ENCODE measurements around the gene S100A12.

The S100A12 gene

DNA sequence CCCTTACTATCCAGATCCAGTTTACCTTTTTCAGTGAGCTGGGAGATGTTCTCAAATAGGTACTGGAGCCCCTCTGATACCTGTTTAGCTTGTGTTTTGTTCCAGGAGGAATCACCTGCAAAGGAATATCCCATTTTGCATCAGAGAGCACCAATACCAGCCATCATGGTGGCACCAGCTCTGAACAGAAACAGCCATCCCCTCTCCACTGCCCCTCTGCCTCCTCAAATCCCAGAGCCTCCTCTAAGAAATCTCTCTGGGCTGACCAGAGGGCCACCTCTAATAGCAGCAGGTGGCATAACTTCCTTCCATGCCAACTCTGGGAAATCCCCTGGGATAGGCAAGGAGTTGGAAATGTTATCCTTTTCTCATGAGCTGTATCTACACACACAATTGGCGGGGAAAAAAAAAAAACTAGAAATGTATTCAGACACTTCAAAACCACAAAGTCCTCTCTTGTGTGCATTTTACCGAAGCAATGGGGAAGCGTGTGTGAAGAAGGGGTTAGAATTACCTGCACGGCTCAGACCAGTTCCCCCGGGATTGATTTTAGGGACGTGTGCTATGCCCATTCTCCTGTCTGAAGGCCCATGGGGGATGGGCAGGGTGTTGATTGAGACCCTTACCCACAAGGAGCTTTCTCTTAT, 29.2 kb downstream of the S100A12 start:
- H3K4me3 ChIP-seq (replicated peaks; ENCODE audit: low read depth, low read length) = no peak overlapping the region
- no peaks in the 10 kb centered on the region for H3K36me3 ChIP-seq (ENCODE audit: control insufficient read depth, insufficient read depth, low read length)
- H3K27me3 ChIP-seq (replicated peaks; ENCODE audit: control insufficient read depth, insufficient read depth, low read length) = no peaks in the 10 kb centered on the region
- DNase-seq (ENCODE audit: extremely low read depth, insufficient read length) = no peak
- TF ChIP-seq, protein P1, sequence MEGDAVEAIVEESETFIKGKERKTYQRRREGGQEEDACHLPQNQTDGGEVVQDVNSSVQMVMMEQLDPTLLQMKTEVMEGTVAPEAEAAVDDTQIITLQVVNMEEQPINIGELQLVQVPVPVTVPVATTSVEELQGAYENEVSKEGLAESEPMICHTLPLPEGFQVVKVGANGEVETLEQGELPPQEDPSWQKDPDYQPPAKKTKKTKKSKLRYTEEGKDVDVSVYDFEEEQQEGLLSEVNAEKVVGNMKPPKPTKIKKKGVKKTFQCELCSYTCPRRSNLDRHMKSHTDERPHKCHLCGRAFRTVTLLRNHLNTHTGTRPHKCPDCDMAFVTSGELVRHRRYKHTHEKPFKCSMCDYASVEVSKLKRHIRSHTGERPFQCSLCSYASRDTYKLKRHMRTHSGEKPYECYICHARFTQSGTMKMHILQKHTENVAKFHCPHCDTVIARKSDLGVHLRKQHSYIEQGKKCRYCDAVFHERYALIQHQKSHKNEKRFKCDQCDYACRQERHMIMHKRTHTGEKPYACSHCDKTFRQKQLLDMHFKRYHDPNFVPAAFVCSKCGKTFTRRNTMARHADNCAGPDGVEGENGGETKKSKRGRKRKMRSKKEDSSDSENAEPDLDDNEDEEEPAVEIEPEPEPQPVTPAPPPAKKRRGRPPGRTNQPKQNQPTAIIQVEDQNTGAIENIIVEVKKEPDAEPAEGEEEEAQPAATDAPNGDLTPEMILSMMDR (IDR thresholded peaks at IDR 0.05; ENCODE audit: insufficient read depth, low read length, poor library complexity, severe bottlenecking) = no peak

- Histone ChIP-seq H3K4me3 (replicated peaks; ENCODE audit: low read depth, low read length) (no peak overlapping the region), H3K27me3 (replicated peaks; ENCODE audit: control insufficient read depth, insufficient read depth, low read length) (no peaks in the 10 kb centered on the region), H3K36me3 (ENCODE audit: control insufficient read depth, insufficient read depth, low read length) (no peaks in the 10 kb centered on the region)
- TF ChIP-seq, protein P1 (IDR thresholded peaks at IDR 0.05; ENCODE audit: insufficient read depth, low read length, poor library complexity, severe bottlenecking) = no peak
- peak; percentile 56 for DNase-seq (ENCODE audit: extremely low read depth, insufficient read length)
These were observed 30.0 kb downstream of the S100A12 start for GRCh38 chr1:153345187-153346076.

DNA sequence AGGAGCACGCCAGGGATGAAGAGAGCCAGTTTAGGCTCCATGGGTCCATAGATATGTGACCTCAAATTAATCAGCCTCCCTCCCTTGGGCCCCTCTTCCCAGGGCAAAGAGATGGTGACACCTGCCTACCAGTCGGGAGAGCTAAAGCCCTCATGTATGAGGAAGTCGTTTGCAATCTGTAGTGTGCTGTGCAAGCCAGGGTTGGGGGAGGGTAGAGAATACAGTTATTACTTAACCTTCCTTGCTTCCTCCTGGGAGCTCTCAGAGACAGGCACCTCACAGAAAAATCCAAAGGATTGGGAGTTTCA, 30.7 kb downstream of the S100A12 start:
- Histone ChIP-seq H3K4me3 (replicated peaks; ENCODE audit: low read depth, low read length) (no peak overlapping the region), H3K27me3 (replicated peaks; ENCODE audit: control insufficient read depth, insufficient read depth, low read length) (no peaks in the 10 kb centered on the region), H3K36me3 (ENCODE audit: control insufficient read depth, insufficient read depth, low read length) (no peaks in the 10 kb centered on the region)
- TF ChIP-seq, protein P1 (IDR thresholded peaks at IDR 0.05; ENCODE audit: insufficient read depth, low read length, poor library complexity, severe bottlenecking) = no peak
- DNase-seq (ENCODE audit: extremely low read depth, insufficient read length) = no peak

GRCh38 chr1:153343811-153344717, 31.4 kb downstream of the S100A12 start:
- no peak for DNase-seq (ENCODE audit: extremely low read depth, insufficient read length)
- Histone ChIP-seq H3K4me3 (replicated peaks; ENCODE audit: low read depth, low read length) (no peak overlapping the region), H3K27me3 (replicated peaks; ENCODE audit: control insufficient read depth, insufficient read depth, low read length) (no peaks in the 10 kb centered on the region)

DNA sequence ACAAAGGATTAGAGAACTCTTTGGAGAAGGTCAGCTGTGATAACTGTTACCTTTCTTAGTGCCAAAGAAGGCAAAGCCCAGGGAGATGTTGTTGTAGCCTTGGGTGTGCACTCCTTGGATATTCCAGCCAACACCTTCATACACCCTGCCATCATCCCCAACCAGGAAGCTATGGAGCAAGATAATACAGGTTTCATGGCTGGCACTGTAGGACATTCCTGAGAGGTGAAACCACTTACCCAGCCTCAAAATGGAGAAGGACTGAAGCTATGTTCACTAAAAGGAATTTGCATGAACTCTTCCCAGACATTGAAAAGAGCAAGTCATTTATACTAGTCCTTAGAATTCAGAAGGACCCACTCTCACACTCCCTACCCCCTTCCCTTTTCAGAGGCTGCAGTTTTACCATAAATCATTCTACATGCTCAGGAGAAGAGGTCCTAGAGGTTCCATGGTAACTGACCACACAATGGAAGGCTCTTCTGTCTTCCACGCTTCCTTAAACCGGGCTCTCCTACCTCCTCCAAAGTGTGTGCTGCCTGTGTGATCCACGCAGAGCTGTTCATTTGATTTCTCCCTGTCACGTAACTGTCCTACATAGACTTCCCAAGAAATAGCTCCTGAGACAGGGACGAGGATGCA, 32.3 kb downstream of the S100A12 start:
- Histone ChIP-seq H3K36me3 (ENCODE audit: control insufficient read depth, insufficient read depth, low read length) (no peaks in the 10 kb centered on the region; the same call in 1 of the 2 replicates), H3K27me3 (replicated peaks; ENCODE audit: control insufficient read depth, insufficient read depth, low read length) (no peaks in the 10 kb centered on the region), H3K4me3 (replicated peaks; ENCODE audit: low read depth, low read length) (peak overlapping the region; percentile 25)
- TF ChIP-seq, protein P1 (IDR thresholded peaks at IDR 0.05; ENCODE audit: insufficient read depth, low read length, poor library complexity, severe bottlenecking) = no peak
- no peak for DNase-seq (ENCODE audit: extremely low read depth, insufficient read length)

More at GRCh38 chr1:153343811-153344717, 31.4 kb downstream of the S100A12 start:
- TF ChIP-seq, protein P1 (IDR thresholded peaks at IDR 0.05; ENCODE audit: insufficient read depth, low read length, poor library complexity, severe bottlenecking) = no peak
- H3K36me3 ChIP-seq (ENCODE audit: control insufficient read depth, insufficient read depth, low read length) = no peaks in the 10 kb centered on the region
